Measurements from ENCODE around the gene RTN1.

RTN1 gene

DNA sequence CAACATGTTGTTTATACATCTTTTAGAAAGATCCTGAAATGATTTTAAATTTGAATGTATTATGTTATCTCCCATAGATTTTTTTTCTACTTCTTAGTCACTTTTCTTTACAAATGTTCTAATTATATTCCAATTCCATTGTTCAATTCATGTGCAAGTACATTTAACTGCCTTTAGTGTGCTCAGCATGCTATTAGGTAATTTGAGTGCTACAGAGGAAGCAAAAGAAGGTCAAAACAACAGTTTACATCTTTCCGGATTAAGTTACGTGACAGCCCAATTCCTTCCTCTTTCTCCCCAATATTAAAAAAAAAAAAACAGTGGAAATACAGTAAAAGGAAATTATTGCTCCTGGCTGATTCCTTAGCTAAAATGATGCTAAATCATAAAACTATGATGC lies 98.3 kb downstream of the RTN1 start:
- Histone ChIP-seq H4K20me1 (ENCODE audit: low read depth, low read length) (no peaks in the 10 kb centered on the region), H3K79me2 (ENCODE audit: insufficient read depth, low read length) (no peaks in the 10 kb centered on the region), H3K27me3 (ENCODE audit: low read length) (no peaks in the 10 kb centered on the region), H2AFZ (ENCODE audit: low read depth, low read length, severe bottlenecking) (no peak overlapping the region), H3K36me3 (ENCODE audit: low read length) (no peaks in the 10 kb centered on the region), H3K9me2 (replicated peaks; ENCODE audit: insufficient read depth, low read length) (no peaks in the 10 kb centered on the region), H3K4me3 (ENCODE audit: insufficient read depth, low read length, poor library complexity, severe bottlenecking) (no peak overlapping the region), H3K9me3 (ENCODE audit: insufficient read depth, low read length) (no peaks in the 10 kb centered on the region), H3K27ac (ENCODE audit: low read depth, low read length) (no peak overlapping the region), H3K9ac (ENCODE audit: low read length) (no peak overlapping the region), H3F3A (ENCODE audit: insufficient read depth) (no peaks in the 10 kb centered on the region), H3K4me2 (ENCODE audit: low read depth, low read length, poor library complexity, severe bottlenecking) (no peak overlapping the region)
- TF ChIP-seq, protein P1, sequence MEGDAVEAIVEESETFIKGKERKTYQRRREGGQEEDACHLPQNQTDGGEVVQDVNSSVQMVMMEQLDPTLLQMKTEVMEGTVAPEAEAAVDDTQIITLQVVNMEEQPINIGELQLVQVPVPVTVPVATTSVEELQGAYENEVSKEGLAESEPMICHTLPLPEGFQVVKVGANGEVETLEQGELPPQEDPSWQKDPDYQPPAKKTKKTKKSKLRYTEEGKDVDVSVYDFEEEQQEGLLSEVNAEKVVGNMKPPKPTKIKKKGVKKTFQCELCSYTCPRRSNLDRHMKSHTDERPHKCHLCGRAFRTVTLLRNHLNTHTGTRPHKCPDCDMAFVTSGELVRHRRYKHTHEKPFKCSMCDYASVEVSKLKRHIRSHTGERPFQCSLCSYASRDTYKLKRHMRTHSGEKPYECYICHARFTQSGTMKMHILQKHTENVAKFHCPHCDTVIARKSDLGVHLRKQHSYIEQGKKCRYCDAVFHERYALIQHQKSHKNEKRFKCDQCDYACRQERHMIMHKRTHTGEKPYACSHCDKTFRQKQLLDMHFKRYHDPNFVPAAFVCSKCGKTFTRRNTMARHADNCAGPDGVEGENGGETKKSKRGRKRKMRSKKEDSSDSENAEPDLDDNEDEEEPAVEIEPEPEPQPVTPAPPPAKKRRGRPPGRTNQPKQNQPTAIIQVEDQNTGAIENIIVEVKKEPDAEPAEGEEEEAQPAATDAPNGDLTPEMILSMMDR (IDR thresholded peaks at IDR 0.05; ENCODE audit: insufficient read depth, low read length, poor library complexity, severe bottlenecking), result no peak

DNA sequence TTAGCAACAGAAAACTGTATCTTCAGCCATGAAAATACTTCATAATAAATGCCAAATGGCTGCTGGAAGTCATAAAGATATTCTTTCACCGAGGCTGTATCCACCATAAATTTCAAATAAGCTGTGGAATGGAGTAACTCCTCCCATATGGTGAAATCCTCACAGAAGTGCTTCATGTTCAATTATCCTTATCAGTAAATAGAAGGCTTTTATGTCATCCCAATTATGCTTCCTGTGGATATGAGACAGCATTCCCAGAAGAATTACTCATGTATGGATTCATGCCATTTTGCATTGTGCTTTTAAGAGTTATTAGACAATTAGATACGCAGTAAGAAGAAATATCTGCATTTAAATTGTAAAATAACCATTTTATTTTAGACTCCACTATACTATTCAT lies 99.0 kb downstream of the RTN1 start:
- H3K4me2 ChIP-seq (ENCODE audit: low read depth, low read length, poor library complexity, severe bottlenecking), result no peak overlapping the region
- H3K27me3 ChIP-seq (ENCODE audit: low read length), result no peaks in the 10 kb centered on the region
- H4K20me1 ChIP-seq (ENCODE audit: low read depth, low read length), result no peaks in the 10 kb centered on the region
- H3K9ac ChIP-seq (ENCODE audit: low read length), result no peak overlapping the region
- no peaks in the 10 kb centered on the region for H3K9me2 ChIP-seq (replicated peaks; ENCODE audit: insufficient read depth, low read length)
- H3K79me2 ChIP-seq (ENCODE audit: insufficient read depth, low read length), result no peaks in the 10 kb centered on the region
- no peak for TF ChIP-seq EZH2phosphoT487 (conservative IDR thresholded peaks at IDR 0.05; ENCODE audit: low read length)
- TF ChIP-seq, protein P1 (IDR thresholded peaks at IDR 0.05; ENCODE audit: insufficient read depth, low read length, poor library complexity, severe bottlenecking), result no peak
- H3K27ac ChIP-seq (ENCODE audit: low read depth, low read length), result no peak overlapping the region
- no peaks in the 10 kb centered on the region for H3K9me3 ChIP-seq (ENCODE audit: insufficient read depth, low read length)
- no peak overlapping the region for H3K4me3 ChIP-seq (ENCODE audit: insufficient read depth, low read length, poor library complexity, severe bottlenecking)
- H3K36me3 ChIP-seq (ENCODE audit: low read length), result no peaks in the 10 kb centered on the region
- H3F3A ChIP-seq (ENCODE audit: insufficient read depth), result no peaks in the 10 kb centered on the region
- no peak overlapping the region for H2AFZ ChIP-seq (ENCODE audit: low read depth, low read length, severe bottlenecking)

DNA sequence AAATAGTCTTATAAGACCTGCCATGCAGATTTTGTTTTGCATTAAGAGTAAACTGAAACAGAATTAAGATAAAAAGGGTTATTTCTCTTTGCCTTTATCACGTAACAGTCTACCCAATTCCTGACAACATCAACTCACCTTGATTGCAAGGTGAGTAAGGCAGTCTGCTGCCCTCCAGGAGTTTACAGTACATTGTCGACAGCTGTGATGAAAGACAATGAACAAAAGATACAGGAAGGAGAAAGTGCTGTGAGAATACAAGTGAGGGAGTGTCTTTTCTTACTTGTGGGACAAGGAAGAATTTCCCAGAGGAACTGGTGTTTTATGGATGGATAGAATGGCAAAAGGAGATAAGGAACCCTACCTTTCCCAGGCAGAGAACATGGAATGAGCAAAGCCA lies 101.0 kb downstream of the RTN1 start:
- H3K4me2 ChIP-seq (ENCODE audit: low read depth, low read length, poor library complexity, severe bottlenecking), result no peak overlapping the region
- no peak for TF ChIP-seq EZH2phosphoT487 (conservative IDR thresholded peaks at IDR 0.05; ENCODE audit: low read length)
- TF ChIP-seq, protein P1 (IDR thresholded peaks at IDR 0.05; ENCODE audit: insufficient read depth, low read length, poor library complexity, severe bottlenecking), result no peak
- no peak overlapping the region for H3K4me3 ChIP-seq (ENCODE audit: insufficient read depth, low read length, poor library complexity, severe bottlenecking)
- H3K36me3 ChIP-seq (ENCODE audit: low read length), result no peaks in the 10 kb centered on the region
- no peaks in the 10 kb centered on the region for H3K27me3 ChIP-seq (ENCODE audit: low read length)
- no peak overlapping the region for H3K9ac ChIP-seq (ENCODE audit: low read length)
- H3K9me3 ChIP-seq (ENCODE audit: insufficient read depth, low read length), result no peaks in the 10 kb centered on the region
- H3K27ac ChIP-seq (ENCODE audit: low read depth, low read length), result no peak overlapping the region
- H3K79me2 ChIP-seq (ENCODE audit: insufficient read depth, low read length), result no peaks in the 10 kb centered on the region
- H3K9me2 ChIP-seq (replicated peaks; ENCODE audit: insufficient read depth, low read length), result no peaks in the 10 kb centered on the region
- H3F3A ChIP-seq (ENCODE audit: insufficient read depth), result no peaks in the 10 kb centered on the region
- H2AFZ ChIP-seq (ENCODE audit: low read depth, low read length, severe bottlenecking), result no peak overlapping the region
- H4K20me1 ChIP-seq (ENCODE audit: low read depth, low read length), result no peaks in the 10 kb centered on the region
